ENCODE results near the gene NUDT14. TPM values are rescaled to one million over a fixed set of nuclear protein-coding genes. Genes with fewer than 3 reads are reported as not detected.

Gene NUDT14
- total RNA-seq, 1 donor from 2014 or later: 5.5 TPM

DNA sequence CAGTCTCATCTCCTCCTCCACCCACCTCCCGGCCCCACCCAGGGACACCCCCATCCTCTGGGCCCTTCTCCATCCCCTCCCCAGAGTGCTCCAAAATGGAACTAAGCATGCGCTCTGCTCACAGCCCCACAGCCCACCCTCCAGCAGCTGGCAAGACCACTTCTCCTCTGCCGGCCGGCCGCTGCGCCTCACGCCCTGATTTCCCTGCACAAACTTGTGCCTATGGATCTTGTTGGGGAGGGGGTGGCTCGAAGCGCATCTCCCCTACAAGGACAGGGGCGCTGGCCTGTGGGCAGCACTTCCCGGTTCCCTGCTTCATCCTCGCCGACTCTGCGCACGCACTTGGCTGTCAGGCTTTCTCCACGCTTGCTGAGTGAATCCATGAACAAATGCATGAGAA, 19.5 kb upstream of the NUDT14 start:
- peaks cover 15% of the 10 kb centered on the region for H3K27me3 ChIP-seq
- TF ChIP-seq EZH2 (IDR thresholded peaks at IDR 0.05) (no peak), EZH2phosphoT487 (IDR thresholded peaks at IDR 0.05) (no peak)
- TF ChIP-seq, protein P1, sequence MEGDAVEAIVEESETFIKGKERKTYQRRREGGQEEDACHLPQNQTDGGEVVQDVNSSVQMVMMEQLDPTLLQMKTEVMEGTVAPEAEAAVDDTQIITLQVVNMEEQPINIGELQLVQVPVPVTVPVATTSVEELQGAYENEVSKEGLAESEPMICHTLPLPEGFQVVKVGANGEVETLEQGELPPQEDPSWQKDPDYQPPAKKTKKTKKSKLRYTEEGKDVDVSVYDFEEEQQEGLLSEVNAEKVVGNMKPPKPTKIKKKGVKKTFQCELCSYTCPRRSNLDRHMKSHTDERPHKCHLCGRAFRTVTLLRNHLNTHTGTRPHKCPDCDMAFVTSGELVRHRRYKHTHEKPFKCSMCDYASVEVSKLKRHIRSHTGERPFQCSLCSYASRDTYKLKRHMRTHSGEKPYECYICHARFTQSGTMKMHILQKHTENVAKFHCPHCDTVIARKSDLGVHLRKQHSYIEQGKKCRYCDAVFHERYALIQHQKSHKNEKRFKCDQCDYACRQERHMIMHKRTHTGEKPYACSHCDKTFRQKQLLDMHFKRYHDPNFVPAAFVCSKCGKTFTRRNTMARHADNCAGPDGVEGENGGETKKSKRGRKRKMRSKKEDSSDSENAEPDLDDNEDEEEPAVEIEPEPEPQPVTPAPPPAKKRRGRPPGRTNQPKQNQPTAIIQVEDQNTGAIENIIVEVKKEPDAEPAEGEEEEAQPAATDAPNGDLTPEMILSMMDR (IDR thresholded peaks at IDR 0.05): no peak
- H3K9me3 Mint-ChIP-seq: no peaks in the 10 kb centered on the region
- H3K27ac Mint-ChIP-seq: peak overlapping the region; percentile 74
- H3K4me1 Mint-ChIP-seq: peaks cover 16% of the 10 kb centered on the region
- H3K4me2 ChIP-seq: no peak overlapping the region
- no peak overlapping the region for H2AFZ ChIP-seq (replicated peaks)
- no peak overlapping the region for H3K4me3 Mint-ChIP-seq
- peaks cover 15% of the 10 kb centered on the region for H3K27me3 Mint-ChIP-seq (ENCODE audit: insufficient read depth, low read depth)
- no peaks in the 10 kb centered on the region for H3K9me3 ChIP-seq (ENCODE audit: low read depth)
- H3K36me3 Mint-ChIP-seq: no peaks in the 10 kb centered on the region
- no peak overlapping the region for H3K9ac ChIP-seq
- no peaks in the 10 kb centered on the region for H3K79me2 ChIP-seq (ENCODE audit: low read depth)
- H3K4me1 ChIP-seq: peaks cover 31% of the 10 kb centered on the region
- H3F3A ChIP-seq (ENCODE audit: low read depth): peaks cover 22% of the 10 kb centered on the region
- no peaks in the 10 kb centered on the region for H3K36me3 ChIP-seq
- DNase-seq (ENCODE audit: low spot score): no peak
- no peak overlapping the region for H3K4me3 ChIP-seq
- H3K27ac ChIP-seq: no peak overlapping the region
- no peaks in the 10 kb centered on the region for H4K20me1 ChIP-seq (ENCODE audit: low read depth)

- Histone ChIP-seq H3K4me2 (no peak overlapping the region), H3K4me1 (peaks cover 36% of the 10 kb centered on the region), H3K9me3 (ENCODE audit: low read depth) (no peaks in the 10 kb centered on the region), H4K20me1 (ENCODE audit: low read depth) (no peaks in the 10 kb centered on the region), H3K27ac (no peak overlapping the region), H3F3A (ENCODE audit: low read depth) (peaks cover 28% of the 10 kb centered on the region), H2AFZ (replicated peaks) (no peak overlapping the region), H3K79me2 (ENCODE audit: low read depth) (no peaks in the 10 kb centered on the region), H3K36me3 (no peaks in the 10 kb centered on the region), H3K4me3 (no peak overlapping the region), H3K27me3 (peaks cover 19% of the 10 kb centered on the region), H3K9ac (no peak overlapping the region)
- no peak for TF ChIP-seq EZH2 (IDR thresholded peaks at IDR 0.05)
- TF ChIP-seq EZH2phosphoT487 (IDR thresholded peaks at IDR 0.05): no peak
- TF ChIP-seq, protein P1 (IDR thresholded peaks at IDR 0.05): peak; percentile 20
- DNase-seq (ENCODE audit: low spot score): no peak
- Mint-ChIP-seq H3K27ac (no peak overlapping the region), H3K4me1 (peaks cover 17% of the 10 kb centered on the region), H3K4me3 (peak overlapping the region; percentile 18), H3K36me3 (no peaks in the 10 kb centered on the region), H3K9me3 (no peaks in the 10 kb centered on the region), H3K27me3 (ENCODE audit: insufficient read depth, low read depth) (peaks cover 17% of the 10 kb centered on the region)
Measured at GRCh38 chr14:105200074-105200473, 19.0 kb upstream of the NUDT14 start.

- Mint-ChIP-seq H3K9me3 (no peaks in the 10 kb centered on the region), H3K4me1 (peaks cover 20% of the 10 kb centered on the region), H3K36me3 (no peaks in the 10 kb centered on the region), H3K27me3 (ENCODE audit: insufficient read depth, low read depth) (peaks cover 17% of the 10 kb centered on the region), H3K27ac (no peak overlapping the region), H3K4me3 (no peak overlapping the region)
- Histone ChIP-seq H3K27me3 (peaks cover 29% of the 10 kb centered on the region), H3F3A (ENCODE audit: low read depth) (peaks cover 28% of the 10 kb centered on the region), H3K4me2 (no peak overlapping the region), H3K4me1 (peaks cover 36% of the 10 kb centered on the region), H4K20me1 (ENCODE audit: low read depth) (no peaks in the 10 kb centered on the region), H3K27ac (no peak overlapping the region), H3K4me3 (no peak overlapping the region), H3K36me3 (no peaks in the 10 kb centered on the region), H3K79me2 (ENCODE audit: low read depth) (no peaks in the 10 kb centered on the region), H2AFZ (replicated peaks) (no peak overlapping the region), H3K9ac (no peak overlapping the region), H3K9me3 (ENCODE audit: low read depth) (no peaks in the 10 kb centered on the region)
- DNase-seq (ENCODE audit: low spot score): no peak
- TF ChIP-seq EZH2phosphoT487 (IDR thresholded peaks at IDR 0.05) (no peak), EZH2 (IDR thresholded peaks at IDR 0.05) (no peak)
- TF ChIP-seq, protein P1 (IDR thresholded peaks at IDR 0.05): no peak
Measured at GRCh38 chr14:105199093-105199492, 18.0 kb upstream of the NUDT14 start.
